Upper lobe of left lung (tissue), 4 donors: Measurements from ENCODE around the gene HPDL.

Experiments used
- POLR2AphosphoS5 ChIP-seq, 2 donors: sonication (generic); formaldehyde crosslinking; IDR thresholded peaks; one replicate each; pipeline ENCODE4 v1.5.1; 2017; ENCODE audit warnings: antibody characterized with exemption in 2 of 2
- TF ChIP-seq, protein P1 (sequence below), 6 experiments: fragments of 450-650 bp in 4 of 6; fragments of 200-600 bp in 2 of 6; sonication (generic) in 2 of 6; IDR thresholded peaks; one replicate each; pipeline ENCODE4 v1.5.1; 2016 to 2019; ENCODE audit warnings: antibody characterized with exemption in 6 of 6

DNA sequence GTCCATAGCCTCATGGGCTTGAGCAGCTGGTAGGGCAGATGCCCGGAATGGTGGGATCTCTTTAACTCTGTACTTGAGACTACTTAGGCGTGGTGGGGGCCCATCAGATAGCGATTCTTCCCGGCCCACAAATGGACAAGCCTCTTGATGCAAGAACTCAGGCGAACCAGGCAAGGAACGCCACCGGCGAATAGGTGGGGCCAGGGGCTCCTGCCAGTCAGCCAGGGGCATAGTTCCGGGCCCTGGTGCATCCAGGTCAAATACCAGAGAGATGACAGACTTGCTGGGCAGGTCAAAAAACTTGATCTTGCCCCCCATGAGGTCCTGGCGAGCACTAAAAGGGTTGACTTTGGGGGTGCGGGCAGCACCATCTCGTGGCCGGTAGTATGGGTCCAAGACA lies 18.3 kb downstream of the HPDL start:
- TF ChIP-seq, protein P1, sequence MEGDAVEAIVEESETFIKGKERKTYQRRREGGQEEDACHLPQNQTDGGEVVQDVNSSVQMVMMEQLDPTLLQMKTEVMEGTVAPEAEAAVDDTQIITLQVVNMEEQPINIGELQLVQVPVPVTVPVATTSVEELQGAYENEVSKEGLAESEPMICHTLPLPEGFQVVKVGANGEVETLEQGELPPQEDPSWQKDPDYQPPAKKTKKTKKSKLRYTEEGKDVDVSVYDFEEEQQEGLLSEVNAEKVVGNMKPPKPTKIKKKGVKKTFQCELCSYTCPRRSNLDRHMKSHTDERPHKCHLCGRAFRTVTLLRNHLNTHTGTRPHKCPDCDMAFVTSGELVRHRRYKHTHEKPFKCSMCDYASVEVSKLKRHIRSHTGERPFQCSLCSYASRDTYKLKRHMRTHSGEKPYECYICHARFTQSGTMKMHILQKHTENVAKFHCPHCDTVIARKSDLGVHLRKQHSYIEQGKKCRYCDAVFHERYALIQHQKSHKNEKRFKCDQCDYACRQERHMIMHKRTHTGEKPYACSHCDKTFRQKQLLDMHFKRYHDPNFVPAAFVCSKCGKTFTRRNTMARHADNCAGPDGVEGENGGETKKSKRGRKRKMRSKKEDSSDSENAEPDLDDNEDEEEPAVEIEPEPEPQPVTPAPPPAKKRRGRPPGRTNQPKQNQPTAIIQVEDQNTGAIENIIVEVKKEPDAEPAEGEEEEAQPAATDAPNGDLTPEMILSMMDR (IDR thresholded peaks at IDR 0.05): no peak
- no peak for TF ChIP-seq POLR2AphosphoS5 (IDR thresholded peaks at IDR 0.05)
